Left lung (tissue), 10 donors: ENCODE data around the gene TRPM2. TPM values are rescaled to one million over a fixed set of nuclear protein-coding genes. Genes with fewer than 3 reads are reported as not detected.

Experiments
- ATAC-seq: fragments of 200-7000 bp; cut with Tn5 transposase; one replicate; pipeline ENCODE4 v1.9.1; 2020; ENCODE audit warnings: moderate library complexity
- DNase-seq, 4 donors: peaks; one replicate each; pipeline ENCODE4 v3.0.0-alpha.2; 2013 to 2020
- H3K27ac ChIP-seq, 2 donors: fragments of 200-600 bp; sonication (generic) in 1 of 2; one replicate each; pipeline versions ENCODE4 v1.5.0 to v1.8.0; 2020 to 2021
- H3K27me3 ChIP-seq, 2 donors: fragments of 200-600 bp; sonication (generic) in 1 of 2; one replicate each; pipeline versions ENCODE4 v1.5.0 to v1.8.0; 2020 to 2021
- H3K36me3 ChIP-seq, 2 donors: fragments of 200-600 bp; sonication (generic) in 1 of 2; one replicate each; pipeline versions ENCODE4 v1.5.0 to v1.8.0; 2020 to 2021
- H3K4me1 ChIP-seq, 2 donors: fragments of 200-600 bp; one replicate each; pipeline ENCODE4 v1.8.0; 2021
- H3K4me3 ChIP-seq, 2 donors: fragments of 200-600 bp; sonication (generic) in 1 of 2; one replicate each; pipeline versions ENCODE4 v1.5.0 to v1.8.0; 2020 to 2021; ENCODE audit warnings: mild to moderate bottlenecking in 1 of 2
- H3K9me3 ChIP-seq, 2 donors: fragments of 200-600 bp; sonication (generic) in 1 of 2; one replicate each; pipeline versions ENCODE4 v1.5.0 to v1.8.0; 2020 to 2021
- intact Hi-C, 2 donors: fragments of 100-400 bp; cut with DNase I; formaldehyde crosslinking; loops; one replicate each; pipeline versions ENCODE4 v1.11.2 to v1.14.2; 2022
- polyA plus RNA-seq, 6 donors: library from polyadenylated mRNA; unstranded; fragments of 120-200 nt; gene quantifications; one replicate each; pipeline ENCODE4 v1.2.1, GENCODE V29; 2013; ENCODE audit not compliant: insufficient read length in 6 of 6
- total RNA-seq, 2 donors: library from RNA; stranded (reverse); fragmentation: NEBNext Ultra II Directional; extraction: Animal tissue kit (Norgen Biotek cat#: 25700); gene quantifications; one replicate each; pipeline ENCODE4 v1.2.1, GENCODE V29; 2021
- TF ChIP-seq, protein P1 (sequence below), 2 donors: fragments of 200-600 bp; sonication (generic) in 1 of 2; IDR thresholded peaks; one replicate each; pipeline versions ENCODE4 v1.5.0 to v1.8.0; 2021; ENCODE audit warnings: antibody characterized with exemption in 2 of 2
- donor health status: DM: no; HTN: yes; CAD: no.
- donor health status: DM: no; HTN: no; CAD: no.

TRPM2 gene
- total and polyA plus RNA-seq, 8 donors: 1.2 to 25.6 (median 1.6) TPM

DNA sequence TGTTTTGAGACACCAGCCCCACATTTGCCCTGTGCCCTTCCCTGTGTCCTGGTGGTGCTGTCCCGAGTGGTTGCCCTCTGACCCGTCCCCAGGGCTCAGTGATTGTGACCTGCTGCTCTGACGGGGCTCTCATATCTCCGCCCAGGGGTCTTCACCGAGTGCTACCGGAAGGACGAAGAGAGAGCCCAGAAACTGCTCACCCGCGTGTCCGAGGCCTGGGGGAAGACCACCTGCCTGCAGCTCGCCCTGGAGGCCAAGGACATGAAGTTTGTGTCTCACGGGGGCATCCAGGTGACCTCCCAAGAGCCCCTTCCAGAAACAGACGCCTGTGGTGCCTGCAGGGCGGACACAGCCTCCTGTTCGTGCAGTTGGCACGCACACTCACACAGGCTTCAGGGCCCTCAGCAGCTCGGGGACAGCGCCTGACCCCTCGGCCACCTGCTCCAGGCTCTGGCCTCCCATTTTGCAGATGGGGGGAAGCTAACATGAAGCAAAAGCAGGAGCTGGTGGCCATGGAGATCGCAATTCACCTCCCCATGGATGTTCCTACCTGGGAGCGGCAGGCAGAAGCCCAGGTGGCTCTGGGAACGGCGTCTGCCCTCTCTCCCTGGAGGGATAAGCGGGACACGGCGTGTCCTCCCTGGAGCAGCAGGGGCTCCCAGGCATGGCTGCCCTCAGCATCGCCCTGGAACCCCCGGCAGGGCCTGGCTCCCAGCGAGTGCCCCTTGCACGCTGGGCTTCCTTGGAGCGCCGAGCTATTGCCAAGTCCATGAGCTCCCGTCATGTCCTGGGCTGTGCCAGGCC, 45.9 kb downstream of the TRPM2 start:
- Histone ChIP-seq H3K36me3 (peaks cover 0 to 74% of the 10 kb centered on the region in 2 donors), H3K4me3 (no peak overlapping the region), H3K27me3 (peaks cover 0 to 20% of the 10 kb centered on the region in 2 donors), H3K4me1 (no peaks in the 10 kb centered on the region), H3K9me3 (no peaks in the 10 kb centered on the region), H3K27ac (no peak overlapping the region)
- DNase-seq (peak in 1 of 4 donors; percentile 57), ATAC-seq (no peak)
- intact Hi-C loops: no loop called here
- TF ChIP-seq, protein P1, sequence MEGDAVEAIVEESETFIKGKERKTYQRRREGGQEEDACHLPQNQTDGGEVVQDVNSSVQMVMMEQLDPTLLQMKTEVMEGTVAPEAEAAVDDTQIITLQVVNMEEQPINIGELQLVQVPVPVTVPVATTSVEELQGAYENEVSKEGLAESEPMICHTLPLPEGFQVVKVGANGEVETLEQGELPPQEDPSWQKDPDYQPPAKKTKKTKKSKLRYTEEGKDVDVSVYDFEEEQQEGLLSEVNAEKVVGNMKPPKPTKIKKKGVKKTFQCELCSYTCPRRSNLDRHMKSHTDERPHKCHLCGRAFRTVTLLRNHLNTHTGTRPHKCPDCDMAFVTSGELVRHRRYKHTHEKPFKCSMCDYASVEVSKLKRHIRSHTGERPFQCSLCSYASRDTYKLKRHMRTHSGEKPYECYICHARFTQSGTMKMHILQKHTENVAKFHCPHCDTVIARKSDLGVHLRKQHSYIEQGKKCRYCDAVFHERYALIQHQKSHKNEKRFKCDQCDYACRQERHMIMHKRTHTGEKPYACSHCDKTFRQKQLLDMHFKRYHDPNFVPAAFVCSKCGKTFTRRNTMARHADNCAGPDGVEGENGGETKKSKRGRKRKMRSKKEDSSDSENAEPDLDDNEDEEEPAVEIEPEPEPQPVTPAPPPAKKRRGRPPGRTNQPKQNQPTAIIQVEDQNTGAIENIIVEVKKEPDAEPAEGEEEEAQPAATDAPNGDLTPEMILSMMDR (IDR thresholded peaks at IDR 0.05): no peak

DNA sequence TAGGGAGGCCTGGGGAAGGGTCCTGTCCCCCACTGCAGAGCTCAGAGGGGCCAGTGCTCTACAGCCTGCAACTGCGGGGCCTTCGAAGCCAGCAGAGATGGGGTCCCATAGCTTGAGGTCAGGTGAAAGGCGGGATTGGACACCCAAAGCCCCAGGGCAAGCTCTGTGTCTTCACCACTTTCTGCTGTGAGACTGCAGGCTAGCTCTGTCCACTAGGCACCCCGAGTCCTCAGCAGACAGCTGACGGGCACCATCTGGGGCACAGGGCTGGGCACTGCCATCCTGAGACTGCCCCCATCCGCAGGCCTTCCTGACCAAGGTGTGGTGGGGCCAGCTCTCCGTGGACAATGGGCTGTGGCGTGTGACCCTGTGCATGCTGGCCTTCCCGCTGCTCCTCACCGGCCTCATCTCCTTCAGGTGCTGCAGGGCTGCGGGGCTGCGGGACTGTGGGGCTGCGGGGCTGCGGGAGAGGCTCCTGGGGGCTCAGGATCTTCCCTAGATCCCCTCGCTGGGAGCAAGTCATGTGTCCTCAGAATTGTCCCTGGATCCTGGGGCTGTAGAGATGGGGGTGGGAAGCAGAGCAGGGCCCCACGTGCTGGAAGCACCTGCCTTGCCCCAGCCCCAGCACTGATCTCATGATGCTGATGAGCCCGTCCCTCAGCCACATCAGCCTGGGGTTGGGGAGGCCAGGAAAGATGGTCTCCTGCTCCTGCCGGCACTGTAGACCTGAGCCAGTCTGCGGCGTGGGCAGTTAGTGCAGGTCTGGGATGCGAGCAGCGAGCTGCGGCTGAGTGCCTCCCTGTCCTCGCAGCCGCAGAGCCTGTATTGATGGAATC, 46.8 kb downstream of the TRPM2 start:
- H3K36me3 ChIP-seq: peaks cover 0 to 73% of the 10 kb centered on the region in 2 donors
- no peak for ATAC-seq
- intact Hi-C loops: no loop called here
- H3K9me3 ChIP-seq: no peaks in the 10 kb centered on the region
- no peaks in the 10 kb centered on the region for H3K4me1 ChIP-seq
- H3K4me3 ChIP-seq: no peak overlapping the region
- no peak overlapping the region for H3K27ac ChIP-seq
- H3K27me3 ChIP-seq: peaks cover 0 to 13% of the 10 kb centered on the region in 2 donors
- TF ChIP-seq, protein P1 (IDR thresholded peaks at IDR 0.05): no peak
- peak in 1 of 4 donors; percentile 52 for DNase-seq

- ATAC-seq (no peak), DNase-seq (peak in 1 of 4 donors; percentile 55)
- Histone ChIP-seq H3K27ac (no peak overlapping the region), H3K9me3 (no peaks in the 10 kb centered on the region), H3K4me3 (no peak overlapping the region), H3K4me1 (no peaks in the 10 kb centered on the region), H3K27me3 (peaks cover 0 to 11% of the 10 kb centered on the region in 2 donors), H3K36me3 (peaks cover 0 to 77% of the 10 kb centered on the region in 2 donors)
- TF ChIP-seq, protein P1 (IDR thresholded peaks at IDR 0.05): no peak
- intact Hi-C loops: no loop called here
These were observed 47.5 kb downstream of the TRPM2 start for GRCh38 chr21:44400791-44401385.

- Histone ChIP-seq H3K9me3 (no peaks in the 10 kb centered on the region), H3K36me3 (peaks cover 0 to 84% of the 10 kb centered on the region in 2 donors), H3K27ac (no peak overlapping the region), H3K4me1 (no peaks in the 10 kb centered on the region), H3K4me3 (no peak overlapping the region), H3K27me3 (peaks cover 0 to 11% of the 10 kb centered on the region in 2 donors)
- ATAC-seq (no peak), DNase-seq (peak in 1 of 4 donors; percentile 59)
- TF ChIP-seq, protein P1 (IDR thresholded peaks at IDR 0.05): no peak
- intact Hi-C loops: no loop called here
These were observed 48.2 kb downstream of the TRPM2 start for GRCh38 chr21:44401386-44402160.
